A673 (cell line): ENCODE data around the gene ETV1. TPM values are rescaled to one million over a fixed set of nuclear protein-coding genes. Genes with fewer than 3 reads are reported as not detected.

Experiments
- BruUV-seq: library from RNA; stranded (reverse); fragments of 400-500 nt; replicated peaks from 2 replicates; lab custom pipeline; 2021; lab: Mats Ljungman, UMichigan
- CTCF ChIA-PET: fragments of 300-600 bp; sonication (Branson Sonifier 250); formaldehyde crosslinking; loops from one replicate; lab custom pipeline; 2022; ENCODE audit warnings: antibody characterized with exemption; lab: Charles Lee
- POLR2A ChIA-PET: fragments of 300-600 bp; sonication (Branson Sonifier 250); formaldehyde crosslinking; loops from one replicate; lab custom pipeline; 2022; ENCODE audit warnings: antibody characterized with exemption; ENCODE audit not compliant: low non-redundant PET; lab: Charles Lee
- DNase-seq: peaks from one replicate; pipeline ENCODE4 v3.0.0-alpha.2; 2015; ENCODE audit warnings: low spot score
- H3K27ac ChIP-seq: fragments of 200-600 bp; sonication (generic); 2 replicates; pipeline ENCODE4 v1.5.1; 2016; ENCODE audit warnings: mixed run types, low read depth, mild to moderate bottlenecking, mixed read lengths, antibody characterized with exemption, low read length; ENCODE audit not compliant: poor library complexity, severe bottlenecking
- H3K27me3 ChIP-seq: fragments of 200-600 bp; sonication (generic); replicated peaks from 2 replicates; pipeline ENCODE4 v1.6.1; 2017; ENCODE audit warnings: mixed run types, low read depth, mild to moderate bottlenecking, mixed read lengths, antibody characterized with exemption, low read length; ENCODE audit not compliant: insufficient read depth, poor library complexity
- H3K36me3 ChIP-seq: fragments of 200-600 bp; sonication (generic); 2 replicates; pipeline ENCODE4 v1.6.1; 2016; ENCODE audit warnings: mixed run types, mild to moderate bottlenecking, mixed read lengths, antibody characterized with exemption, low read length; ENCODE audit not compliant: insufficient read depth, poor library complexity, severe bottlenecking
- H3K4me1 ChIP-seq: fragments of 200-600 bp; sonication (generic); 2 replicates; pipeline ENCODE4 v1.6.1; 2017; ENCODE audit warnings: mixed run types, mild to moderate bottlenecking, mixed read lengths, antibody characterized with exemption, low read length; ENCODE audit not compliant: insufficient read depth, poor library complexity, severe bottlenecking
- H3K4me3 ChIP-seq: fragments of 200-600 bp; sonication (generic); 2 replicates; pipeline ENCODE4 v1.5.1; 2016; ENCODE audit warnings: low read depth, mixed run types, mild to moderate bottlenecking, mixed read lengths, low read length; ENCODE audit not compliant: poor library complexity, severe bottlenecking
- H3K9me3 ChIP-seq: fragments of 200-600 bp; sonication (generic); 2 replicates; pipeline ENCODE4 v1.6.1; 2016; ENCODE audit warnings: mixed run types, low read depth, mild to moderate bottlenecking, mixed read lengths, antibody characterized with exemption, low read length; ENCODE audit not compliant: poor library complexity, severe bottlenecking
- EZH2 ChIP-seq: fragments of 200-600 bp; sonication (generic); IDR thresholded peaks from 2 replicates; pipeline ENCODE4 v1.6.1; 2017; ENCODE audit warnings: borderline replicate concordance, low read depth, mild to moderate bottlenecking, mixed read lengths, antibody characterized with exemption, low read length; ENCODE audit not compliant: poor library complexity, severe bottlenecking
- intact Hi-C: fragments of 100-400 bp; cut with micrococcal nuclease; formaldehyde crosslinking; loops from one replicate; pipeline ENCODE4 v1.10.0; 2022; ENCODE audit not compliant: unreplicated experiment
- total RNA-seq: library from RNA; stranded (reverse); gene quantifications from 2 replicates; pipeline ENCODE4 v1.2.3, GENCODE V29; 2021
- TF ChIP-seq, protein P1 (sequence below): fragments of 300-800, 200-600 bp; sonication (generic); conservative IDR thresholded peaks from 2 replicates; pipeline ENCODE4 v1.5.1; 2017; ENCODE audit warnings: low read depth, mild to moderate bottlenecking, antibody characterized with exemption, low read length, moderate library complexity, mixed read lengths

Gene ETV1
- total RNA-seq, 1 experiment from 2014 or later: 84.1 TPM

DNA sequence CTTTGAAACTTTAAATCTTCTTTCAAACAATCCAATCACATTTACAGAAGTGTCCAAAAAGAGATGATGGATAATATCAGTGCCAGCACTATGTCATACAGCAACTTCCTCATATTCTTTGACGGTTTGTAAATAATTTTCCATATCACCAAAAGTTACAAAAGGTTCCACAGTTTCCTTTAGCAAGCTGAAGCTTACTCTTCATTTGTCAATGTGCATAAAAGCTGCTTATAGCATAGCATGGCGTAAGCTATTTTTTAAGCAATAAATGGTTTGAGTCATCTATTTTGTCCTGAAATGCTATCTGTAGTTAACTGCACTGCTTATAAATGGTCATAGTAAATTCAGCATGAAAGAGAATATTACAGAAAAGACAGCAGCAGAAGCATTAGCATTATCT, 95.1 kb downstream of the ETV1 start:
- no peak for TF ChIP-seq EZH2
- TF ChIP-seq, protein P1, sequence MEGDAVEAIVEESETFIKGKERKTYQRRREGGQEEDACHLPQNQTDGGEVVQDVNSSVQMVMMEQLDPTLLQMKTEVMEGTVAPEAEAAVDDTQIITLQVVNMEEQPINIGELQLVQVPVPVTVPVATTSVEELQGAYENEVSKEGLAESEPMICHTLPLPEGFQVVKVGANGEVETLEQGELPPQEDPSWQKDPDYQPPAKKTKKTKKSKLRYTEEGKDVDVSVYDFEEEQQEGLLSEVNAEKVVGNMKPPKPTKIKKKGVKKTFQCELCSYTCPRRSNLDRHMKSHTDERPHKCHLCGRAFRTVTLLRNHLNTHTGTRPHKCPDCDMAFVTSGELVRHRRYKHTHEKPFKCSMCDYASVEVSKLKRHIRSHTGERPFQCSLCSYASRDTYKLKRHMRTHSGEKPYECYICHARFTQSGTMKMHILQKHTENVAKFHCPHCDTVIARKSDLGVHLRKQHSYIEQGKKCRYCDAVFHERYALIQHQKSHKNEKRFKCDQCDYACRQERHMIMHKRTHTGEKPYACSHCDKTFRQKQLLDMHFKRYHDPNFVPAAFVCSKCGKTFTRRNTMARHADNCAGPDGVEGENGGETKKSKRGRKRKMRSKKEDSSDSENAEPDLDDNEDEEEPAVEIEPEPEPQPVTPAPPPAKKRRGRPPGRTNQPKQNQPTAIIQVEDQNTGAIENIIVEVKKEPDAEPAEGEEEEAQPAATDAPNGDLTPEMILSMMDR: no peak
- Histone ChIP-seq H3K4me3 (no peak overlapping the region), H3K4me1 (peaks cover 10% of the 10 kb centered on the region), H3K27me3 (no peaks in the 10 kb centered on the region), H3K9me3 (no peaks in the 10 kb centered on the region), H3K36me3 (no peaks in the 10 kb centered on the region), H3K27ac (no peak overlapping the region)
- DNase-seq: no peak
- intact Hi-C loops: no loop called here
- no TSS peak for BruUV-seq
- POLR2A ChIA-PET: no interaction called here
- CTCF ChIA-PET: no interaction called here

DNA sequence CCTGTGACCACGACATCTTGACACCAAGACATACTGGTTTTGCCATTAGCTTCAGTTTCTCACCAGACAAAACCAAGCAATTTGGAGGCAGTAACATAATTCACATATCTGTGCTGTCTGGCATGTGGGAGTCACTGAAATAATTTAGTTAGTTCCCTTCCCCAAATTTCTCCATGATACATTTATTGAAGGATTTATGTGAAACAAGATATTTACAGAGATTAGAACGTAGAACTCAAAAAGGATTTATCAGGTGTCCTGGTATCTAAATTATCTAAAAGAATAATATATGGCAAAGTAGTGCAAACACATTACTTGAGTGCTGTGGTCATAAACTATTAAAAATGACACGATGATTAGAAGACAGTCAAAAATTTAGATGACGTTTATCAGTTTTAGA, 98.7 kb downstream of the ETV1 start:
- H3K27me3 ChIP-seq: no peaks in the 10 kb centered on the region
- no peaks in the 10 kb centered on the region for H3K9me3 ChIP-seq
- BruUV-seq: no TSS peak
- intact Hi-C loops: no loop called here
- no peak for DNase-seq
- H3K27ac ChIP-seq: no peak overlapping the region
- H3K4me3 ChIP-seq: no peak overlapping the region
- POLR2A ChIA-PET: no interaction called here
- TF ChIP-seq EZH2: no peak
- TF ChIP-seq, protein P1: no peak
- no peaks in the 10 kb centered on the region for H3K4me1 ChIP-seq
- H3K36me3 ChIP-seq: no peaks in the 10 kb centered on the region
- CTCF ChIA-PET: no interaction called here

DNA sequence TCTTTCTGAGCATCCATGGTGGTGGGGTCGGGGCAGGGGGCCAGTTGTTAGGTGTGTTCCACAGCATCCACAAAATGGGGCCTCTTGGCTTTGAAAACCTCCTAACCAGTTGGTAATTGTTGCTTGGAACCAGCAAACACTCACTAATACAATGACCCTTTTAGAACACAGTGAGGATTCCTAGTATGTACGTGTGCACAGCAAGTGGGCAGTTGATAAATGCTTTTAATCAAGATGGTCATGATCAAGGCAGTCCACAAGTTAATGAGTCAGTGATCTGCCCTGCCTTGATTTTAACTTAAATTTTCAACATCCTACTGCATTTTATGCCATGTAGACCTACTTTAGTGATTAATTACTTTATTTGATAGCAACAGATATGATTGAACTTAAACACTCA, 103.1 kb downstream of the ETV1 start:
- no peaks in the 10 kb centered on the region for H3K36me3 ChIP-seq
- H3K4me1 ChIP-seq: no peaks in the 10 kb centered on the region
- H3K27ac ChIP-seq: no peak overlapping the region
- H3K9me3 ChIP-seq: no peaks in the 10 kb centered on the region
- TF ChIP-seq, protein P1: no peak
- TF ChIP-seq EZH2: no peak
- ChIA-PET POLR2A (no interaction called here), CTCF (no interaction called here)
- no peak for DNase-seq
- intact Hi-C loops: no loop called here
- no peak overlapping the region for H3K4me3 ChIP-seq
- no TSS peak for BruUV-seq
- H3K27me3 ChIP-seq: no peaks in the 10 kb centered on the region
